ENCODE measurements around the gene PGLYRP1. TPM values are rescaled to one million over a fixed set of nuclear protein-coding genes. Genes with fewer than 3 reads are reported as not detected.

PGLYRP1 gene
- polyA plus RNA-seq, 1 of the 3 experiments (the other 2 are of a cell fraction) = not detected

GRCh38 chr19:46017874-46018675, 4.8 kb downstream of the PGLYRP1 start:
- peaks cover 0 to 22% of the 10 kb centered on the region in 2 experiments; a peak in 2 of 4 replicates for H3K4me1 ChIP-seq (ENCODE audit: control insufficient read depth in 1 of 2, insufficient read depth in 2 of 2, low read depth in 1 of 2, low read length in 1 of 2)
- H3K27ac ChIP-seq (ENCODE audit: low read depth in 2 of 2, low read length in 1 of 2) = no peak overlapping the region
- H3K4me2 ChIP-seq = no peak overlapping the region
- no peak overlapping the region for H3K9ac ChIP-seq
- no peak overlapping the region for H3K4me3 ChIP-seq (ENCODE audit: low read depth in 2 of 2, low read length in 1 of 2)
- peaks cover 20% of the 10 kb centered on the region for H3F3A ChIP-seq (replicated peaks; ENCODE audit: insufficient read depth)
- no peak overlapping the region for H2AFZ ChIP-seq (ENCODE audit: low read depth)
- ChIA-PET CTCF (interaction anchor here (1.0 to 5.1 kb wide), 19 partner anchors 8 to 247 kb away, joined by 3 to 82 read pairs (median 6); partner anchors contain the start of genes CCDC61 and IGFL4), POLR2A (no interaction called here)
- no peaks in the 10 kb centered on the region for H3K36me3 ChIP-seq (replicated peaks in 1 of 2; ENCODE audit: control insufficient read depth in 1 of 2, insufficient read depth in 2 of 2, low read length in 1 of 2)
- 87% methylated on average over 7 of the region's 15 CpGs for WGBS (ENCODE audit: low lambda C conversion rate)
- H3K79me2 ChIP-seq (ENCODE audit: insufficient read depth) = no peaks in the 10 kb centered on the region
- no peak for DNase-seq
- no peaks in the 10 kb centered on the region for H3K9me2 ChIP-seq
- no peak for TF ChIP-seq CHD2 (IDR thresholded peaks at IDR 0.05; ENCODE audit: low read length, partially characterized antibody)
- TF ChIP-seq CTCF (IDR thresholded peaks at IDR 0.05) = 0 out of 2 replicates have a peak, but pooled peaks have one; percentile 10
- TF ChIP-seq NRF1 (IDR thresholded peaks at IDR 0.05; ENCODE audit: low read depth, low read length) = no peak
- TF ChIP-seq JUND (IDR thresholded peaks at IDR 0.05) = no peak
- no peaks in the 10 kb centered on the region for H3K9me3 ChIP-seq
- H4K20me1 ChIP-seq (ENCODE audit: insufficient read depth) = peaks cover 34% of the 10 kb centered on the region
- no peaks in the 10 kb centered on the region for H3K27me3 ChIP-seq (ENCODE audit: insufficient read depth)

- Histone ChIP-seq H3K27ac (ENCODE audit: low read depth in 2 of 2, low read length in 1 of 2) (no peak overlapping the region), H3K9ac (no peak overlapping the region), H3K79me2 (ENCODE audit: insufficient read depth) (no peaks in the 10 kb centered on the region), H3K4me2 (no peak overlapping the region), H3K9me3 (no peaks in the 10 kb centered on the region), H3K4me1 (ENCODE audit: control insufficient read depth in 1 of 2, insufficient read depth in 2 of 2, low read depth in 1 of 2, low read length in 1 of 2) (peaks cover 0 to 22% of the 10 kb centered on the region in 2 experiments; a peak in 2 of 4 replicates), H2AFZ (ENCODE audit: low read depth) (no peak overlapping the region), H4K20me1 (ENCODE audit: insufficient read depth) (peaks cover 34% of the 10 kb centered on the region), H3F3A (replicated peaks; ENCODE audit: insufficient read depth) (peaks cover 20% of the 10 kb centered on the region), H3K27me3 (ENCODE audit: insufficient read depth) (no peaks in the 10 kb centered on the region), H3K36me3 (replicated peaks in 1 of 2; ENCODE audit: control insufficient read depth in 1 of 2, insufficient read depth in 2 of 2, low read length in 1 of 2) (no peaks in the 10 kb centered on the region), H3K9me2 (no peaks in the 10 kb centered on the region), H3K4me3 (ENCODE audit: low read depth in 2 of 2, low read length in 1 of 2) (peak overlapping the region in 1 of 2 experiments; percentile 68; a peak in 1 of 4 replicates)
- ChIA-PET CTCF (interaction anchor here (0.5 to 5.1 kb wide), 34 partner anchors 7 to 247 kb away, joined by 3 to 82 read pairs (median 4); partner anchors contain the start of genes CCDC61, IGFL1 and IGFL4), POLR2A (no interaction called here)
- DNase-seq = no peak
- WGBS (ENCODE audit: low lambda C conversion rate) = 60% methylated on average over 4 of the region's 7 CpGs
- no peak for TF ChIP-seq TAF1 (IDR thresholded peaks at IDR 0.05; ENCODE audit: borderline replicate concordance, low read depth, low read length)
- no peak for TF ChIP-seq TCF12 (IDR thresholded peaks at IDR 0.05)
- TF ChIP-seq CTCF (IDR thresholded peaks at IDR 0.05) = 0 out of 2 replicates have a peak, but pooled peaks have one; percentile 10
Observed at GRCh38 chr19:46017095-46017429, 5.8 kb downstream of the PGLYRP1 start.
